ENCODE data around the gene IL1RL1.

Gene IL1RL1

GRCh38 chr2:102310964-102311640 lies at the start of gene IL1RL1:
IL1RL1 (plus strand) TSS chr2:102311563; CDS start chr2:102338265, 26,702 bp downstream.
- Histone ChIP-seq H3K4me3 (no peak within 1 kb of the TSS), H3K27ac (no peak within 1 kb of the TSS)
- no peak for DNase-seq (ENCODE audit: low spot score)
- no peak for TF ChIP-seq CTCF (IDR thresholded peaks at IDR 0.05)

- Histone ChIP-seq H3K27ac (no peak overlapping the region), H3K4me3 (no peak overlapping the region)
- TF ChIP-seq CTCF (IDR thresholded peaks at IDR 0.05) = no peak
- DNase-seq (ENCODE audit: low spot score) = no peak
Observed at GRCh38 chr2:102262216-102263129, 48.9 kb upstream of the IL1RL1 start.

- Histone ChIP-seq H3K4me3 (no peak overlapping the region), H3K27ac (no peak overlapping the region)
- no peak for DNase-seq (ENCODE audit: low spot score)
- TF ChIP-seq CTCF (IDR thresholded peaks at IDR 0.05) = no peak
Observed at GRCh38 chr2:102264952-102265351, 46.4 kb upstream of the IL1RL1 start.

GRCh38 chr2:102266204-102266603 lies 45.2 kb upstream of the IL1RL1 start:
- no peak overlapping the region for H3K4me3 ChIP-seq
- DNase-seq (ENCODE audit: low spot score) = no peak
- no peak overlapping the region for H3K27ac ChIP-seq
- TF ChIP-seq CTCF (IDR thresholded peaks at IDR 0.05) = no peak

- no peak overlapping the region for H3K27ac ChIP-seq
- no peak overlapping the region for H3K4me3 ChIP-seq
- no peak for TF ChIP-seq CTCF (IDR thresholded peaks at IDR 0.05)
- no peak for DNase-seq (ENCODE audit: low spot score)
Observed at GRCh38 chr2:102267774-102268173, 43.6 kb upstream of the IL1RL1 start.

- no peak for TF ChIP-seq CTCF (IDR thresholded peaks at IDR 0.05)
- no peak overlapping the region for H3K27ac ChIP-seq
- no peak overlapping the region for H3K4me3 ChIP-seq
- DNase-seq (ENCODE audit: low spot score) = no peak
Observed at GRCh38 chr2:102268510-102269199, 42.7 kb upstream of the IL1RL1 start.

Measured in coronary artery (tissue), 2 donors.